Epidermal melanocyte (primary cell): Measurements from ENCODE around the gene DDC.

Experiments
- DNase-seq: peaks from one replicate; pipeline ENCODE4 v3.0.0; 2011; ENCODE audit warnings: low spot score; ENCODE audit not compliant: insufficient read length

DDC gene

GRCh38 chr7:50564640-50565558, at the start of gene DDC:
DDC (minus strand) TSS chr7:50565405; CDS start chr7:50544085, 21,320 bp downstream.
- no peak for DNase-seq

GRCh38 chr7:50613473-50613872, 48.3 kb upstream of the DDC start:
- DNase-seq: no peak

- no peak for DNase-seq
These were observed 47.5 kb upstream of the DDC start for GRCh38 chr7:50612704-50613103.

- DNase-seq: no peak
These were observed 45.5 kb upstream of the DDC start for GRCh38 chr7:50610521-50611277.

- DNase-seq: no peak
These were observed 43.1 kb upstream of the DDC start for GRCh38 chr7:50608196-50608906.

- no peak for DNase-seq
These were observed 42.4 kb upstream of the DDC start for GRCh38 chr7:50607524-50608125.

GRCh38 chr7:50605059-50605458, 39.9 kb upstream of the DDC start:
- no peak for DNase-seq

- no peak for DNase-seq
These were observed 38.1 kb upstream of the DDC start for GRCh38 chr7:50603287-50603686.

GRCh38 chr7:50599385-50599784, 34.2 kb upstream of the DDC start:
- no peak for DNase-seq

- no peak for DNase-seq
These were observed 33.5 kb upstream of the DDC start for GRCh38 chr7:50598460-50599343.

GRCh38 chr7:50596484-50596883, 31.3 kb upstream of the DDC start:
- DNase-seq: no peak

- DNase-seq: no peak
These were observed 30.4 kb upstream of the DDC start for GRCh38 chr7:50595491-50596102.

- no peak for DNase-seq
These were observed 29.7 kb upstream of the DDC start for GRCh38 chr7:50594734-50595485.

GRCh38 chr7:50594136-50594535, 28.9 kb upstream of the DDC start:
- no peak for DNase-seq

GRCh38 chr7:50592940-50593339, 27.7 kb upstream of the DDC start:
- DNase-seq: no peak

GRCh38 chr7:50591480-50592438, 26.6 kb upstream of the DDC start:
- DNase-seq: no peak

GRCh38 chr7:50591098-50591479, 25.9 kb upstream of the DDC start:
- DNase-seq: no peak

GRCh38 chr7:50590535-50590934, 25.3 kb upstream of the DDC start:
- DNase-seq: no peak
